ENCODE measurements around the gene CCIN.
"Not testable (repeated sequence)": the region's sequence is repeated elsewhere in the genome, so short reads cannot be mapped to it uniquely, and the experiment has no call there.

The CCIN gene

GRCh38 chr9:36169166-36169565, at the start of gene CCIN:
CCIN (plus strand) TSS chr9:36169388; CDS start chr9:36169503, 115 bp downstream.
- DNase-seq: no peak

- DNase-seq: no peak
Observed at GRCh38 chr9:36119476-36119875, 49.7 kb upstream of the CCIN start.

- no peak for DNase-seq
Observed at GRCh38 chr9:36120705-36121104, 48.5 kb upstream of the CCIN start.

GRCh38 chr9:36121971-36122370, 47.2 kb upstream of the CCIN start:
- DNase-seq: no peak

- DNase-seq: no peak
Observed at GRCh38 chr9:36123515-36123914, 45.7 kb upstream of the CCIN start.

GRCh38 chr9:36125062-36125855, 43.9 kb upstream of the CCIN start:
- DNase-seq: no peak

- DNase-seq: no peak
Observed at GRCh38 chr9:36126016-36126730, 43.0 kb upstream of the CCIN start.

- DNase-seq: no peak
Observed at GRCh38 chr9:36127652-36128244, 41.4 kb upstream of the CCIN start.

GRCh38 chr9:36128349-36128748, 40.8 kb upstream of the CCIN start:
- DNase-seq: no peak

- no peak for DNase-seq
Observed at GRCh38 chr9:36129139-36129538, 40.0 kb upstream of the CCIN start.

GRCh38 chr9:36131666-36132065, 37.5 kb upstream of the CCIN start:
- DNase-seq: not testable (repeated sequence)

GRCh38 chr9:36132086-36132485, 37.1 kb upstream of the CCIN start:
- no peak for DNase-seq

GRCh38 chr9:36134761-36135505, 34.3 kb upstream of the CCIN start:
- no peak for DNase-seq

- no peak for DNase-seq
Observed at GRCh38 chr9:36135741-36136271, 33.4 kb upstream of the CCIN start.

- peak; percentile 77 for DNase-seq
Observed at GRCh38 chr9:36136272-36136893, 32.8 kb upstream of the CCIN start, which contains the start of gene GLIPR2. GLIPR2 (plus strand) TSS chr9:36136733; CDS start chr9:36136779, 46 bp downstream.

GRCh38 chr9:36136894-36137391, 32.2 kb upstream of the CCIN start:
- DNase-seq: no peak

GRCh38 chr9:36137392-36138004, 31.7 kb upstream of the CCIN start:
- no peak for DNase-seq

GRCh38 chr9:36138496-36138895, 30.7 kb upstream of the CCIN start:
- DNase-seq: no peak

GRCh38 chr9:36138901-36139300, 30.3 kb upstream of the CCIN start:
- DNase-seq: no peak

GRCh38 chr9:36140086-36141084, 28.8 kb upstream of the CCIN start:
- no peak for DNase-seq

Measured in activated CD8-positive, alpha-beta memory T cell treated with anti-CD3 and anti-CD28 coated beads, Interleukin-2, amount 50 U/mL, for 4 hours (primary cell).